GM10847 (cell line): Measurements from ENCODE around the gene FBXL19.

ENCODE experiments used
- POLR2A ChIP-seq: IDR thresholded peaks from 2 replicates; pipeline ENCODE4 v1.6.1; 2011; ENCODE audit not compliant: insufficient read length; ENCODE audit errors: extremely low read depth

FBXL19 gene

GRCh38 chr16:30923554-30924075, at the start of gene FBXL19:
TSS of gene FBXL19 (plus strand) at chr16:30923572. CDS start at chr16:30925755, 2,183 bp downstream.
- TF ChIP-seq POLR2A, result no peak

- no peak for TF ChIP-seq POLR2A
These were observed 49.0 kb upstream of the FBXL19 start for GRCh38 chr16:30874244-30874820.

GRCh38 chr16:30874821-30875717, 48.3 kb upstream of the FBXL19 start:
- TF ChIP-seq POLR2A, result peak; percentile 96

- no peak for TF ChIP-seq POLR2A
These were observed 47.2 kb upstream of the FBXL19 start for GRCh38 chr16:30875871-30876801.

DNA sequence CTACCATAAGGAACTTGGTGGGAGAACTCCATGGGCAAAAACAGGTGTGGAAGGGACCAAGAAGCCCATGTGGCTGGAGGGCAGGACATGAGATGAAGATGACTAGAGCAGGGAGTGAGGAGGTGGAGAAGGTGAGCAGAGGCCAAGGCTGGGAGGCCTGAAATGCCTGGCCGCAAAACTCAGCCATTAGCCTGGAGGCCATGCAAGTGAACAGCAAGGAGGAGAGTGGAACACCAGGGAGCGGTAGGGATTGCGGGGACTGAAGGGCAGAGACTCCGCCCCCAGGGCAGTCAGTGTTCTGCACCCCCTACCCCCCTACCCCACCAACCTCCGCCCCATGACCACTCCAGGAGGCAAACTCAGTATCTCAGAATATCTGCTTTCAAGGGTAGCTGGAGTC, 46.5 kb upstream of the FBXL19 start:
- TF ChIP-seq POLR2A, result no peak

DNA sequence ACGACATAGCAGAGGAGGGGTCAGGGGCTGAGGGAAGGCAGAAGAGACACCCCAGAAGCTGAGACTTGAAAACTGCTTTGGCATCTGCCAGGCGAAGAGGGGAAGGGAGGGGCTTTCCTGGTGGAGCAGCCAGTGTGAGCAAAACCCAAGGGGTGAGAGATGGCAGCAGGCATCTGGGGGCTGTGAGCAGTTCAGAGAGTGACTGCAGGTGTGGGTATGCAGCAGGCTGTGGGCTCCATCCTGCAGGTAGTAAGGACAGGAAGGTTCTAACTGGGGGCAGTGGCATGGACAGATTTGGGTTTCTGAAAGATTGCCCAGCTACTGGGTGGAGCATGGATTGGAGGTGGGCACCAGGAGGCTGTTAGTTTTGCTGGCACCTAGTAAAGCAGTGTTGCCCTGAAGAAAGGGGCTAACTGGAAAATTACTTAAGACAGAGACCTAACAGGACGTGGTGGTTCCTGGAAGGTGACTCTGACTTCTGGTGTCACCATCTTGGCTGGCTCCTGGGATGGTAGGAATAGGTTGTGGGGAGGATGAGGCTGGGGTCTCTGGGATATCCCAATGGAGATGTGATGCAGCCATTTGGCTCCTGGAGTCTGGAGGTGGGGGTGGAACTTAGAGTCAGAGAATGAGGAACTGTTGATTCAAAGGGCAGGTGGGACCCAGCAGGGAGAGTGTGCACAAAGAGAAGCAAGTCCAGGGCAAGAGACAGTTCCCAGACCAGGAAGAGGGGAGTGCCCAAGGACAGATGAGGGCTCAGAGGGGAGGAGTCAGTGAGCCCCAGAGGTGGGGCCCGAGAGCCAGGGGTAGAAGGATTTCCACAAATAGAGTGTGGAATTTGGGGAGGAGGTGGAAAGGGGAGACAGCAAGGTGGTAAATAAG, 40.7 kb upstream of the FBXL19 start:
- no peak for TF ChIP-seq POLR2A

GRCh38 chr16:30884760-30885159, 38.6 kb upstream of the FBXL19 start:
- TF ChIP-seq POLR2A, result no peak

DNA sequence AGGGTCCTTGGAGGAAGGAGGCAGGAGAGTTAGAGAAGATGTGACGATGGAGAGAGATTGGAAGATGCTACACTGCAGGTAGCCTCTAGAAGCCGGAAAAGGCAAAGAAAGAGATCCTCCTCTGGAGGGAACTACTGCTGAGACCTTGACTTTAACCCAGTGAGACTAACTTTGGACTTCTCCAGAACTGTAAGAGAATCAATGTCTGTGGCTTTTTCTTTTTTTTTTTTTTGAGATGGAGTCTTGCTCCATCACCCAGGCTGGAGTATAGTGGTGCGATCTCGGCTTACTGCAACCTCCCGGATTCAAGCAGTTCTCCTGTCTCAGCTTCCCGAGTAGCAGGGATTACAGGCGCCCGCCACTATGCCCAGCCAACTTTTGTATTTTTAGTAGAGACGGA, 38.2 kb upstream of the FBXL19 start:
- TF ChIP-seq POLR2A, result no peak

GRCh38 chr16:30886145-30886544, 37.2 kb upstream of the FBXL19 start:
- no peak for TF ChIP-seq POLR2A

DNA sequence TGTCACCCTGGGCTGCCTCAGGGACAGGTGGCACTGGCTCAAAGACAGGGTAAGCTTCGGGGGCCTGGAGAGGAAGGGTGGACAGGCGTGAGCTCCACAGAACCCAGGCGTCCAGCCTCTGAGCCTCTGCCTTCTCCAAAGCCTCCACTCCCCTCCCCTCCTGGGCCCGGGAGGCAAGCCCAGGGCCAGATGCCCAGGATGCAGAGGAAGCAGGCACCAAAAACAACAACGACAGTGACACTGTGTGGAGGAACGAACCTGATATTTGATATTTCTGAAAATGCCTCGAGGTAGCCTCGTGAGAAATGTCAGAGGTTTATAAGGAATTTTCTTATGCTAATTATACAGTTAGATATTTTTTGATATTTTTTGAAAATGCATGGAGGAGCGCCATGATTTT, 35.4 kb upstream of the FBXL19 start:
- TF ChIP-seq POLR2A, result no peak

GRCh38 chr16:30888856-30889499, 34.4 kb upstream of the FBXL19 start:
- no peak for TF ChIP-seq POLR2A

GRCh38 chr16:30889721-30890120, 33.7 kb upstream of the FBXL19 start:
- no peak for TF ChIP-seq POLR2A

DNA sequence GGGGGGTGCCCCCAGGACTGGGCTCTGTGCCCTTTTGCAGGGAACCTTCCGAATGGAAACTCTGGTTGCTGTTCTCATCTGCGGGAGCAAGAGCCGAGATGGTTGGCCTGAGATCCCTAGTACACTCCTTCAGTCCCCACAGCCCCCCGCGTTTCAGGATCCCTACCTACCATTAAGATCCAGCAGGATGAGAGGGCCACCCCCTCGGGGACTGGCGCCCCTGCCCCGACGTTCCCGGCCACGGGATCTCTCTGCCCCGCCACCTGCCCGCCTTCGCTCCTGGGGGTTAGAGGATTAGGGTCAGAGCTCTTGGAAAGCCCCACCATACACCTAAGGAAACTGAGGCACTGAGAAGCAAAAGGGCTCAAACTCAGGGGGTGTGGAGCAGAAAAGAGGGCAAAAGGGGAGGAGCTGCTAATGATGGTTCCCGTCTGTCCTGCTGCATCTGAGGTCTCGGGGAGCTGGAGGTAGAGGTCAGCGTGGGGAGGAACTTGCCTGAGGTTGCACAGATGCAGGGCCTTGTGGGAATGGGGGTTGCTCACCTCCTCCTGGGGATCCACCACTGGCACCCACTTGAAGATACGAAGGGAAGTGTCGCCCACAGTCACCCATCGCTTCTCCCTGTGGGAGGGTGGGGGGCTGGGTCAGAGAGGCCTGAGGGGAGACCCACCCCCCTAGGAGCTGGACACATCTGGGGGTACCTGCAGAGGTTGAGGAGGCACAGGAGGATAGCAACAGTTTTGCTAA, 30.5 kb upstream of the FBXL19 start:
- no peak for TF ChIP-seq POLR2A

GRCh38 chr16:30893417-30893743, 30.0 kb upstream of the FBXL19 start:
- no peak for TF ChIP-seq POLR2A
